ENCODE measurements around the gene FOXA1. TPM values are rescaled to one million over a fixed set of nuclear protein-coding genes. Genes with fewer than 3 reads are reported as not detected.

FOXA1 gene
- total and polyA plus RNA-seq, 2 donors (not counting 1 experiment from before 2014, with no cell fraction given): not detected

GRCh38 chr14:37601865-37602264, 6.8 kb upstream of the FOXA1 start:
- Histone ChIP-seq H3K4me3 (ENCODE audit: control extremely low read depth in 1 of 5, extremely low read depth in 1 of 5, insufficient read depth in 1 of 5, low read depth in 2 of 5, low read length in 4 of 5) (no peak overlapping the region), H3K27ac (ENCODE audit: low read length in 2 of 2) (no peak overlapping the region), H3K9ac (ENCODE audit: low read length) (no peak overlapping the region), H3K27me3 (replicated peaks in 1 of 4; ENCODE audit: control extremely low read depth in 1 of 4, control insufficient read depth in 3 of 4, insufficient read depth in 4 of 4, low read length in 3 of 4) (peaks cover 1 to 69% (median 33%) of the 10 kb centered on the region in 4 experiments), H4K20me1 (ENCODE audit: control insufficient read depth, insufficient read depth, low read length, poor library complexity, severe bottlenecking) (no peaks in the 10 kb centered on the region), H3K79me2 (ENCODE audit: control insufficient read depth, insufficient read depth, low read length) (no peaks in the 10 kb centered on the region), H3K36me3 (replicated peaks in 1 of 2; ENCODE audit: control extremely low read depth in 1 of 2, control insufficient read depth in 1 of 2, extremely low read depth in 1 of 2, insufficient read depth in 2 of 2, low read length in 1 of 2) (no peaks in the 10 kb centered on the region), H2AFZ (ENCODE audit: insufficient read depth, low read depth, low read length, poor library complexity, severe bottlenecking) (no peak overlapping the region), H3K4me1 (ENCODE audit: control insufficient read depth in 2 of 2, insufficient read depth in 2 of 2, low read length in 2 of 2) (peaks cover 3 to 15% of the 10 kb centered on the region in 2 donors), H3K9me3 (ENCODE audit: control extremely low read depth in 1 of 3, control insufficient read depth in 2 of 3, insufficient read depth in 1 of 3, low read length in 2 of 3) (peaks cover 0 to 50% (median 0%) of the 10 kb centered on the region in 3 donors), H3K4me2 (replicated peaks; ENCODE audit: low read depth, low read length, poor library complexity, severe bottlenecking) (no peak overlapping the region)
- DNase-seq (no peak), ATAC-seq (ENCODE audit: low read depth) (no peak)
- CTCF ChIA-PET: no interaction called here
- POLR2A ChIA-PET: no interaction called here
- no peak overlapping the region for H3K4me3 Mint-ChIP-seq
- 27% methylated on average over 16 of the region's 22 CpGs for WGBS (ENCODE audit: insufficient coverage)
- TF ChIP-seq CTCF (IDR thresholded peaks at IDR 0.05) (no peak), EZH2 (IDR thresholded peaks at IDR 0.05; ENCODE audit: borderline replicate concordance, insufficient read depth, low read depth, low read length, poor library complexity, severe bottlenecking) (no peak)
- no peak overlapping the region for H3K27ac Mint-ChIP-seq
- H3K9me3 Mint-ChIP-seq (ENCODE audit: insufficient read depth): peaks cover 2% of the 10 kb centered on the region
- intact Hi-C loops (cut with micrococcal nuclease): no loop called here
- peaks cover 48% of the 10 kb centered on the region for H3K27me3 Mint-ChIP-seq
- H3K4me1 Mint-ChIP-seq: peaks cover 3% of the 10 kb centered on the region

DNA sequence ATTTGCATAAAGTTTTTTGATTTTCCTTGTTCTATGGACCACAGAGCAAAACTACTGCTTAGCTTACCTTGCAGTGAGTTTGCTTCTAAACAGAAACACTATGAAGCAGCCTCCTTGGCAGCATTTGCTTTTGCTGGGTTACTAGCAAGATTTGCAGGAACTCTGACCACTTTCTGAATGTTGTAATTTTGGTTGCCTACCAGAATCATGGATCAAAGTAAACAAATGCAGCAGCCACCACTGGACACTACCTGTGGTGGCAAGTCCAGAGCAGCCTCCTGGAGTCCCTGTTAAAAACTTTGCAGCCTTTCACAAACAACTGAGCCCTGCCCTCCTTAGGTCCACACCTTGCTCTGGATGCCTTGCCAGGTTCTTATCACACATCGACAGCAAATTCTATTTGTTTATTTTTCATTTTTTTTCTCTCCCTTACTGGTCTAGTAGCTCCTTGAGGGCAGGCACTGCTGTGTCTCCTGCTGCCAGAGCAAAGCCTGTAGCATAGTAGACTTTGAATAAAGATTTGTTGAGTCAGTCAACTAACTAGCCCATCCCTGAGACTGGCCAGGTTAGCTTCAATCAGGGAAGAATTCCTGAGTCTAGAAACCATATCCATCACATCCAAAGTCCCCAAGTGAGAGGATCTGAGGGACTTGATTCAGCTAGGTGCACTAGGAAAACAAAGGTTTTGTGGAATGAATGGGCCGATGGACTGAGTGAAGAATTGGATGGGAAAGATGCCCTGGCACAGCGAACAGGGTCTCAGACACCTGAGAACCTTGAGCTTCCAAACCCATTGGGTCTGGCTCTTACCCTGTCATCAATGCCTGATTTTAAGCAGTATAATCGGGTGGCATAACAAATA, 6.1 kb upstream of the FOXA1 start:
- Histone ChIP-seq H3K79me2 (ENCODE audit: control insufficient read depth, insufficient read depth, low read length) (no peaks in the 10 kb centered on the region), H4K20me1 (ENCODE audit: control insufficient read depth, insufficient read depth, low read length, poor library complexity, severe bottlenecking) (no peaks in the 10 kb centered on the region), H3K9me3 (ENCODE audit: control extremely low read depth in 1 of 3, control insufficient read depth in 2 of 3, insufficient read depth in 1 of 3, low read length in 2 of 3) (peaks cover 0 to 53% (median 0%) of the 10 kb centered on the region in 3 donors), H3K4me3 (ENCODE audit: control extremely low read depth in 1 of 5, extremely low read depth in 1 of 5, insufficient read depth in 1 of 5, low read depth in 2 of 5, low read length in 4 of 5) (no peak overlapping the region), H3K4me1 (ENCODE audit: control insufficient read depth in 2 of 2, insufficient read depth in 2 of 2, low read length in 2 of 2) (peaks cover 4 to 19% of the 10 kb centered on the region in 2 donors), H3K4me2 (replicated peaks; ENCODE audit: low read depth, low read length, poor library complexity, severe bottlenecking) (no peak overlapping the region), H3K36me3 (replicated peaks in 1 of 2; ENCODE audit: control extremely low read depth in 1 of 2, control insufficient read depth in 1 of 2, extremely low read depth in 1 of 2, insufficient read depth in 2 of 2, low read length in 1 of 2) (no peaks in the 10 kb centered on the region), H3K27ac (ENCODE audit: low read length in 2 of 2) (no peak overlapping the region), H2AFZ (ENCODE audit: insufficient read depth, low read depth, low read length, poor library complexity, severe bottlenecking) (no peak overlapping the region), H3K27me3 (replicated peaks in 1 of 4; ENCODE audit: control extremely low read depth in 1 of 4, control insufficient read depth in 3 of 4, insufficient read depth in 4 of 4, low read length in 3 of 4) (peaks cover 1 to 74% (median 38%) of the 10 kb centered on the region in 4 experiments), H3K9ac (ENCODE audit: low read length) (no peak overlapping the region)
- Mint-ChIP-seq H3K27ac (no peak overlapping the region), H3K27me3 (peaks cover 55% of the 10 kb centered on the region), H3K9me3 (ENCODE audit: insufficient read depth) (no peaks in the 10 kb centered on the region), H3K4me3 (no peak overlapping the region), H3K4me1 (peaks cover 7% of the 10 kb centered on the region)
- ChIA-PET CTCF (no interaction called here), POLR2A (no interaction called here)
- TF ChIP-seq CTCF (IDR thresholded peaks at IDR 0.05): no peak
- TF ChIP-seq EZH2 (IDR thresholded peaks at IDR 0.05; ENCODE audit: borderline replicate concordance, insufficient read depth, low read depth, low read length, poor library complexity, severe bottlenecking): no peak
- 24% methylated on average over 4 of the region's 4 CpGs for WGBS (ENCODE audit: insufficient coverage)
- ATAC-seq (ENCODE audit: low read depth) (no peak), DNase-seq (no peak)
- intact Hi-C loops (cut with micrococcal nuclease): no loop called here
